Measurements from ENCODE around the gene TUBB2B.

TUBB2B gene

GRCh38 chr6:3265671-3266070 lies 38.2 kb upstream of the TUBB2B start:
- TF ChIP-seq, protein P1, sequence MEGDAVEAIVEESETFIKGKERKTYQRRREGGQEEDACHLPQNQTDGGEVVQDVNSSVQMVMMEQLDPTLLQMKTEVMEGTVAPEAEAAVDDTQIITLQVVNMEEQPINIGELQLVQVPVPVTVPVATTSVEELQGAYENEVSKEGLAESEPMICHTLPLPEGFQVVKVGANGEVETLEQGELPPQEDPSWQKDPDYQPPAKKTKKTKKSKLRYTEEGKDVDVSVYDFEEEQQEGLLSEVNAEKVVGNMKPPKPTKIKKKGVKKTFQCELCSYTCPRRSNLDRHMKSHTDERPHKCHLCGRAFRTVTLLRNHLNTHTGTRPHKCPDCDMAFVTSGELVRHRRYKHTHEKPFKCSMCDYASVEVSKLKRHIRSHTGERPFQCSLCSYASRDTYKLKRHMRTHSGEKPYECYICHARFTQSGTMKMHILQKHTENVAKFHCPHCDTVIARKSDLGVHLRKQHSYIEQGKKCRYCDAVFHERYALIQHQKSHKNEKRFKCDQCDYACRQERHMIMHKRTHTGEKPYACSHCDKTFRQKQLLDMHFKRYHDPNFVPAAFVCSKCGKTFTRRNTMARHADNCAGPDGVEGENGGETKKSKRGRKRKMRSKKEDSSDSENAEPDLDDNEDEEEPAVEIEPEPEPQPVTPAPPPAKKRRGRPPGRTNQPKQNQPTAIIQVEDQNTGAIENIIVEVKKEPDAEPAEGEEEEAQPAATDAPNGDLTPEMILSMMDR (IDR thresholded peaks at IDR 0.05; ENCODE audit: borderline replicate concordance, control extremely low read depth, extremely low read depth, insufficient read depth, missing control alignments): no peak
- DNase-seq (ENCODE audit: low spot score): no peak
- in situ Hi-C loops (cut with MboI; ENCODE audit: low sequenced_read_pairs, unreplicated experiment): no loop called here

GRCh38 chr6:3264356-3264755 lies 36.9 kb upstream of the TUBB2B start:
- DNase-seq (ENCODE audit: low spot score): no peak
- in situ Hi-C loops (cut with MboI; ENCODE audit: low sequenced_read_pairs, unreplicated experiment): no loop called here

GRCh38 chr6:3263096-3263495 lies 35.6 kb upstream of the TUBB2B start:
- DNase-seq (ENCODE audit: low spot score): no peak
- TF ChIP-seq, protein P1 (IDR thresholded peaks at IDR 0.05; ENCODE audit: borderline replicate concordance, control extremely low read depth, extremely low read depth, insufficient read depth, missing control alignments): no peak
- in situ Hi-C loops (cut with MboI; ENCODE audit: low sequenced_read_pairs, unreplicated experiment): no loop called here

More at GRCh38 chr6:3264356-3264755, 36.9 kb upstream of the TUBB2B start:
- TF ChIP-seq, protein P1 (IDR thresholded peaks at IDR 0.05; ENCODE audit: borderline replicate concordance, control extremely low read depth, extremely low read depth, insufficient read depth, missing control alignments): no peak

DNA sequence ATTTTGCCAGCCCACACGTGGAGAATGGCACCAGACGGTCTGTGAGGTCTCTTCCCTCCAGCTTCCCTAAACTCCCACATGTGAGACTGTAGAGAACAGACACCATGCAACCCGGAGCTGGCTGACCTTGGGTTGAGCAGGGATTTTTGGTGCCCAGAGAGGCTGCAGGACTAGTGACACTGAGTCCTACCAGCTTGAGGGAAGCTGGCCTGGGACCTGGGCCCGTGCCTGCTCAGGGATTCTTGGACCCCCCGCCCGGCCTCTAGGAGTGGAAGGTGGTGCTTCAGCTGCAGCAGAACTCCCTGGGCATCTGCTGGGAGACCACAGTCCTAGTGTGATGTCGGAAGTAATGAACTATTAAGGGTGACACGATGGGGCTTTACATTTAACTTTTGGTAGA lies 34.5 kb upstream of the TUBB2B start:
- in situ Hi-C loops (cut with MboI; ENCODE audit: low sequenced_read_pairs, unreplicated experiment): no loop called here
- no peak for DNase-seq (ENCODE audit: low spot score)
- TF ChIP-seq, protein P1 (IDR thresholded peaks at IDR 0.05; ENCODE audit: borderline replicate concordance, control extremely low read depth, extremely low read depth, insufficient read depth, missing control alignments): no peak

DNA sequence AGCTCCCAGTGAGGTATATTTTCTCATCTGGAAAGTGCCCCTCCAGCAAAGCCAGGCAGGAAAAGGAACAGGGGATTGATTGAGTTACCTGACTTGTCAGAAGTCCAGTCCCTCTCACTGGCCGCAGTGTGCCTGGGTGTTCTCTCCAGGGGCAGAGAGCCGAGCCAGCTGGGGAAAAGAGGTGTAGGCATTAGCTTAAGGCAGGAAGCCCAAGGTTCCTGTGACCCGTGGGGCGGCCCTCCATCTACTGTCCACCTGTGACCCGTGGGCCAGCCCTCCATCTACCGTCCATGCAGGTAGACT lies 34.0 kb upstream of the TUBB2B start:
- DNase-seq (ENCODE audit: low spot score): no peak
- TF ChIP-seq, protein P1 (IDR thresholded peaks at IDR 0.05; ENCODE audit: borderline replicate concordance, control extremely low read depth, extremely low read depth, insufficient read depth, missing control alignments): no peak
- in situ Hi-C loops (cut with MboI; ENCODE audit: low sequenced_read_pairs, unreplicated experiment): no loop called here

- no peak for DNase-seq (ENCODE audit: low spot score)
- TF ChIP-seq, protein P1 (IDR thresholded peaks at IDR 0.05; ENCODE audit: borderline replicate concordance, control extremely low read depth, extremely low read depth, insufficient read depth, missing control alignments): no peak
- in situ Hi-C loops (cut with MboI; ENCODE audit: low sequenced_read_pairs, unreplicated experiment): no loop called here
Observed at GRCh38 chr6:3260772-3261517, 33.5 kb upstream of the TUBB2B start.

Data from GM13976 (cell line).